T-helper 1 cell (primary cell): ENCODE data around the gene PNPLA1.

Source experiments
- DNase-seq, 5 donors: peaks; one replicate each; pipeline ENCODE4 v3.0.0-alpha.2; 2012 to 2020
- total RNA-seq, 4 donors: gene quantifications; one replicate each; lab custom pipeline; 2026; lab: John Stamatoyannopoulos, UW

The PNPLA1 gene
- total RNA-seq = 0.08 to 1.3 (median 0.14) reads per million in 4 donors

GRCh38 chr6:36269834-36270705, at the start of gene PNPLA1:
Gene PNPLA1 (plus strand): TSS chr6:36270060. CDS start chr6:36270460, 400 bp downstream.
- DNase-seq = no peak

GRCh38 chr6:36220226-36220625, 49.6 kb upstream of the PNPLA1 start:
- no peak for DNase-seq

GRCh38 chr6:36221674-36222073, 48.2 kb upstream of the PNPLA1 start:
- DNase-seq = no peak

GRCh38 chr6:36222924-36223323, 46.9 kb upstream of the PNPLA1 start:
- DNase-seq = no peak

- no peak for DNase-seq
Measured at GRCh38 chr6:36223706-36224105, 46.2 kb upstream of the PNPLA1 start.

- DNase-seq = no peak
Measured at GRCh38 chr6:36224918-36225461, 44.9 kb upstream of the PNPLA1 start.

GRCh38 chr6:36226438-36227047, 43.3 kb upstream of the PNPLA1 start:
- no peak for DNase-seq

GRCh38 chr6:36227379-36228228, 42.3 kb upstream of the PNPLA1 start:
- no peak for DNase-seq

GRCh38 chr6:36229223-36229622, 40.6 kb upstream of the PNPLA1 start:
- no peak for DNase-seq

- DNase-seq = no peak
Measured at GRCh38 chr6:36230371-36230770, 39.5 kb upstream of the PNPLA1 start.

GRCh38 chr6:36232172-36232571, 37.7 kb upstream of the PNPLA1 start:
- no peak for DNase-seq

GRCh38 chr6:36235309-36235708, 34.6 kb upstream of the PNPLA1 start:
- DNase-seq = no peak

GRCh38 chr6:36235862-36236261, 34.0 kb upstream of the PNPLA1 start:
- DNase-seq = no peak

- no peak for DNase-seq
Measured at GRCh38 chr6:36239774-36240173, 30.1 kb upstream of the PNPLA1 start.

GRCh38 chr6:36241728-36242127, 28.1 kb upstream of the PNPLA1 start:
- no peak for DNase-seq

- no peak for DNase-seq
Measured at GRCh38 chr6:36242161-36242560, 27.7 kb upstream of the PNPLA1 start.

GRCh38 chr6:36242626-36243025, 27.2 kb upstream of the PNPLA1 start:
- no peak for DNase-seq

GRCh38 chr6:36243562-36244212, 26.2 kb upstream of the PNPLA1 start:
- DNase-seq = no peak

GRCh38 chr6:36244641-36245280, 25.1 kb upstream of the PNPLA1 start:
- no peak for DNase-seq

GRCh38 chr6:36245572-36246061, 24.2 kb upstream of the PNPLA1 start:
- no peak for DNase-seq

GRCh38 chr6:36246506-36247268, 23.2 kb upstream of the PNPLA1 start:
- no peak for DNase-seq
